GM12878 (cell line): ENCODE results near the gene CTNNBL1. TPM values are rescaled to one million over a fixed set of nuclear protein-coding genes. Genes with fewer than 3 reads are reported as not detected.

ENCODE experiments used
- CREB1 ChIP-seq: IDR thresholded peaks from 2 replicates; pipeline ENCODE4 v1.6.1; 2012; ENCODE audit warnings: low read depth, mild to moderate bottlenecking, inconsistent platforms
- EED ChIP-seq: sonication (generic); IDR thresholded peaks from 2 replicates; pipeline ENCODE4 v1.6.1; 2016; ENCODE audit warnings: antibody characterized with exemption, low read depth
- EP300 ChIP-seq, 2 experiments: fragments of 150-350 bp in 1 of 2; IDR thresholded peaks; 2 replicates each; pipeline ENCODE4 v1.6.1; 2011 to 2012; ENCODE audit warnings: low read depth in 2 of 2, low read length in 2 of 2, borderline replicate concordance in 1 of 2, improper control_type of control experiment in 1 of 2, inconsistent platforms in 1 of 2; ENCODE audit not compliant: control insufficient read depth in 1 of 2
- FOS ChIP-seq: IDR thresholded peaks from 3 replicates; pipeline ENCODE4 v1.6.1; 2011; ENCODE audit warnings: borderline replicate concordance; ENCODE audit not compliant: insufficient read length; ENCODE audit errors: extremely low read depth
- FOXM1 ChIP-seq: IDR thresholded peaks from 2 replicates; pipeline ENCODE4 v1.6.1; 2012; ENCODE audit warnings: low read depth, mild to moderate bottlenecking, inconsistent platforms, low read length, moderate library complexity
- HDGF ChIP-seq: fragments of 450-650 bp; IDR thresholded peaks from 2 replicates; pipeline ENCODE4 v1.6.1; 2016; ENCODE audit warnings: antibody characterized with exemption
- IRF4 ChIP-seq: IDR thresholded peaks from 2 replicates; pipeline ENCODE4 v1.6.1; 2011; ENCODE audit warnings: low read depth, low read length
- MTA2 ChIP-seq: fragments of 450-650 bp; IDR thresholded peaks from 2 replicates; pipeline ENCODE4 v1.6.1; 2016; ENCODE audit warnings: low read depth, mild to moderate bottlenecking, moderate library complexity
- MTA3 ChIP-seq: IDR thresholded peaks from 2 replicates; pipeline ENCODE4 v1.6.1; 2012; ENCODE audit warnings: low read length, inconsistent platforms, borderline replicate concordance
- MXI1 ChIP-seq: fragments of 150-350 bp; IDR thresholded peaks from 2 replicates; pipeline ENCODE4 v1.6.1; 2011; ENCODE audit warnings: low read depth, mild to moderate bottlenecking, inconsistent platforms, low read length, improper control_type of control experiment
- MYC ChIP-seq: IDR thresholded peaks from 2 replicates; pipeline ENCODE4 v1.6.1; 2011; ENCODE audit warnings: mild to moderate bottlenecking, low read length, moderate library complexity, inconsistent platforms; ENCODE audit not compliant: insufficient read depth, insufficient replicate concordance, insufficient read length, severe bottlenecking
- NR2C1 ChIP-seq: fragments of 450-650 bp; IDR thresholded peaks from 2 replicates; pipeline ENCODE4 v1.6.1; 2017; ENCODE audit warnings: antibody characterized with exemption, mild to moderate bottlenecking, moderate library complexity
- RBBP5 ChIP-seq: fragments of 200-600 bp; sonication (generic); conservative IDR thresholded peaks from 2 replicates; pipeline ENCODE4 v1.6.1; 2016
- RUNX3 ChIP-seq: IDR thresholded peaks from 2 replicates; pipeline ENCODE4 v1.6.1; 2012; ENCODE audit warnings: low read length, inconsistent platforms
- SMC3 ChIP-seq: IDR thresholded peaks from 2 replicates; pipeline ENCODE4 v1.6.1; 2011; ENCODE audit warnings: low read length, improper control_type of control experiment, borderline replicate concordance
- STAT3 ChIP-seq: IDR thresholded peaks from 2 replicates; pipeline ENCODE4 v1.6.1; 2011; ENCODE audit warnings: low read depth, low read length, improper control_type of control experiment
- TBL1XR1 ChIP-seq: IDR thresholded peaks from 2 replicates; pipeline ENCODE4 v1.6.1; 2012; ENCODE audit warnings: low read depth, low read length, improper control_type of control experiment
- ZNF622 ChIP-seq: fragments of 450-650 bp; IDR thresholded peaks from 2 replicates; pipeline ENCODE4 v1.6.1; 2017; ENCODE audit warnings: mild to moderate bottlenecking, inconsistent platforms
- polyA plus RNA-seq, 11 experiments: library from polyadenylated mRNA; depleted of rRNA in 4 of 11; unstranded in 6 of 11; stranded (reverse) in 5 of 11; fragments of >200 nt; fragmentation: Nextera tagmentation in 4 of 11; fragmentation: Illumina TruSeq in 1 of 11; extraction: Ambion mirVana in 4 of 11; extraction: Trizol in 1 of 11; gene quantifications; 1 replicate in 1 of 11; 2 replicates in 10 of 11; pipeline versions ENCODE4 v1.2.1 to v1.2.3, GENCODE V29; 2011 to 2016; ENCODE audit warnings: inconsistent platforms in 2 of 11, missing spikeins in 2 of 11, low read depth in 1 of 11
- total RNA-seq, 4 experiments: library from RNA; depleted of rRNA in 3 of 4; stranded (reverse); fragments of >200 nt in 3 of 4; fragmentation: Illumina TruSeq in 1 of 4; extraction: Trizol in 1 of 4; gene quantifications; 2 replicates each; pipeline versions ENCODE4 v1.2.1 to v1.2.3, GENCODE V29; 2013 to 2021
- TF ChIP-seq, protein P1 (sequence below): fragments of 450-650 bp; IDR thresholded peaks from 2 replicates; pipeline ENCODE4 v1.6.1; 2017; ENCODE audit warnings: mild to moderate bottlenecking, low read depth, inconsistent platforms; ENCODE audit not compliant: poor library complexity, severe bottlenecking
- TF ChIP-seq, protein P2 (sequence below): IDR thresholded peaks from 2 replicates; pipeline ENCODE4 v1.6.1; 2012; ENCODE audit warnings: improper control_type of control experiment, low read depth, low read length; ENCODE audit not compliant: insufficient replicate concordance
- TF ChIP-seq, protein P3 (sequence below): IDR thresholded peaks from 2 replicates; pipeline ENCODE4 v1.6.1; 2012; ENCODE audit warnings: mild to moderate bottlenecking, low read depth, low read length

CTNNBL1 gene
- total and polyA plus RNA-seq, 10 of the 15 experiments (the other 5 are each of a cell fraction or from before 2014, with no cell fraction given): 43.1 to 102 (median 67.8) TPM

DNA sequence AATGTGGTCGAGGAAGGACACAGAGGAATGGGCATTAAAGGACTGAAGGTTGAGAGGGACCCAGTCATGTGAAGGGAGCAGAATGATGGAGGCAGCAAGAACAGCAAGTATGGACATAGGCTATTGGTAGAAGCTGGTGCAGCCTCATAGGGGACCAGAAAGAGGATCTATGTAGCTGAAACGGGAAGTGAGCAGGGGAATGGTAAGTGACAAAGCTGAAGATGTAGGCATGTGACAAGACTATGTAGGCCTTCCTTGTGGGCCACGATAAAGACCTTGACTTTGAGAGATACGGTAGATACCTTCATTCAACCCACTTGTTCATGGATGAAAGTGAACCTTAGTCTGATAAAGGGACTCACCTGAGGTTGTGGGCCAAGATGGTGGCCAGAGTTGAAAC, 3.5 kb downstream of the CTNNBL1 start (continued):
- TF ChIP-seq, protein P1, sequence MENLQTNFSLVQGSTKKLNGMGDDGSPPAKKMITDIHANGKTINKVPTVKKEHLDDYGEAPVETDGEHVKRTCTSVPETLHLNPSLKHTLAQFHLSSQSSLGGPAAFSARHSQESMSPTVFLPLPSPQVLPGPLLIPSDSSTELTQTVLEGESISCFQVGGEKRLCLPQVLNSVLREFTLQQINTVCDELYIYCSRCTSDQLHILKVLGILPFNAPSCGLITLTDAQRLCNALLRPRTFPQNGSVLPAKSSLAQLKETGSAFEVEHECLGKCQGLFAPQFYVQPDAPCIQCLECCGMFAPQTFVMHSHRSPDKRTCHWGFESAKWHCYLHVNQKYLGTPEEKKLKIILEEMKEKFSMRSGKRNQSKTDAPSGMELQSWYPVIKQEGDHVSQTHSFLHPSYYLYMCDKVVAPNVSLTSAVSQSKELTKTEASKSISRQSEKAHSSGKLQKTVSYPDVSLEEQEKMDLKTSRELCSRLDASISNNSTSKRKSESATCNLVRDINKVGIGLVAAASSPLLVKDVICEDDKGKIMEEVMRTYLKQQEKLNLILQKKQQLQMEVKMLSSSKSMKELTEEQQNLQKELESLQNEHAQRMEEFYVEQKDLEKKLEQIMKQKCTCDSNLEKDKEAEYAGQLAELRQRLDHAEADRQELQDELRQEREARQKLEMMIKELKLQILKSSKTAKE: no peak
- no peak for TF ChIP-seq MXI1
- TF ChIP-seq TBL1XR1: no peak
- TF ChIP-seq MTA3: no peak
- TF ChIP-seq CREB1: no peak
- TF ChIP-seq FOXM1: no peak
- no peak for TF ChIP-seq STAT3
- TF ChIP-seq, protein P2, sequence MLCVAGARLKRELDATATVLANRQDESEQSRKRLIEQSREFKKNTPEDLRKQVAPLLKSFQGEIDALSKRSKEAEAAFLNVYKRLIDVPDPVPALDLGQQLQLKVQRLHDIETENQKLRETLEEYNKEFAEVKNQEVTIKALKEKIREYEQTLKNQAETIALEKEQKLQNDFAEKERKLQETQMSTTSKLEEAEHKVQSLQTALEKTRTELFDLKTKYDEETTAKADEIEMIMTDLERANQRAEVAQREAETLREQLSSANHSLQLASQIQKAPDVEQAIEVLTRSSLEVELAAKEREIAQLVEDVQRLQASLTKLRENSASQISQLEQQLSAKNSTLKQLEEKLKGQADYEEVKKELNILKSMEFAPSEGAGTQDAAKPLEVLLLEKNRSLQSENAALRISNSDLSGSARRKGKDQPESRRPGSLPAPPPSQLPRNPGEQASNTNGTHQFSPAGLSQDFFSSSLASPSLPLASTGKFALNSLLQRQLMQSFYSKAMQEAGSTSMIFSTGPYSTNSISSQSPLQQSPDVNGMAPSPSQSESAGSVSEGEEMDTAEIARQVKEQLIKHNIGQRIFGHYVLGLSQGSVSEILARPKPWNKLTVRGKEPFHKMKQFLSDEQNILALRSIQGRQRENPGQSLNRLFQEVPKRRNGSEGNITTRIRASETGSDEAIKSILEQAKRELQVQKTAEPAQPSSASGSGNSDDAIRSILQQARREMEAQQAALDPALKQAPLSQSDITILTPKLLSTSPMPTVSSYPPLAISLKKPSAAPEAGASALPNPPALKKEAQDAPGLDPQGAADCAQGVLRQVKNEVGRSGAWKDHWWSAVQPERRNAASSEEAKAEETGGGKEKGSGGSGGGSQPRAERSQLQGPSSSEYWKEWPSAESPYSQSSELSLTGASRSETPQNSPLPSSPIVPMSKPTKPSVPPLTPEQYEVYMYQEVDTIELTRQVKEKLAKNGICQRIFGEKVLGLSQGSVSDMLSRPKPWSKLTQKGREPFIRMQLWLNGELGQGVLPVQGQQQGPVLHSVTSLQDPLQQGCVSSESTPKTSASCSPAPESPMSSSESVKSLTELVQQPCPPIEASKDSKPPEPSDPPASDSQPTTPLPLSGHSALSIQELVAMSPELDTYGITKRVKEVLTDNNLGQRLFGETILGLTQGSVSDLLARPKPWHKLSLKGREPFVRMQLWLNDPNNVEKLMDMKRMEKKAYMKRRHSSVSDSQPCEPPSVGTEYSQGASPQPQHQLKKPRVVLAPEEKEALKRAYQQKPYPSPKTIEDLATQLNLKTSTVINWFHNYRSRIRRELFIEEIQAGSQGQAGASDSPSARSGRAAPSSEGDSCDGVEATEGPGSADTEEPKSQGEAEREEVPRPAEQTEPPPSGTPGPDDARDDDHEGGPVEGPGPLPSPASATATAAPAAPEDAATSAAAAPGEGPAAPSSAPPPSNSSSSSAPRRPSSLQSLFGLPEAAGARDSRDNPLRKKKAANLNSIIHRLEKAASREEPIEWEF: no peak
- no peak for TF ChIP-seq RUNX3
- no peak for TF ChIP-seq RBBP5
- TF ChIP-seq IRF4: peak; percentile 88
- TF ChIP-seq FOS: no peak
- no peak for TF ChIP-seq NR2C1
- no peak for TF ChIP-seq SMC3
- peak; percentile 74 for TF ChIP-seq HDGF
- TF ChIP-seq EP300 (IDR thresholded peaks at IDR 0.05; ENCODE audit: borderline replicate concordance in 1 of 2, control insufficient read depth in 1 of 2, low read depth in 2 of 2, low read length in 2 of 2): no peak; a peak in 1 of 4 replicates
- TF ChIP-seq MYC: no peak
- no peak for TF ChIP-seq EED
- TF ChIP-seq ZNF622: no peak
- TF ChIP-seq, protein P3, sequence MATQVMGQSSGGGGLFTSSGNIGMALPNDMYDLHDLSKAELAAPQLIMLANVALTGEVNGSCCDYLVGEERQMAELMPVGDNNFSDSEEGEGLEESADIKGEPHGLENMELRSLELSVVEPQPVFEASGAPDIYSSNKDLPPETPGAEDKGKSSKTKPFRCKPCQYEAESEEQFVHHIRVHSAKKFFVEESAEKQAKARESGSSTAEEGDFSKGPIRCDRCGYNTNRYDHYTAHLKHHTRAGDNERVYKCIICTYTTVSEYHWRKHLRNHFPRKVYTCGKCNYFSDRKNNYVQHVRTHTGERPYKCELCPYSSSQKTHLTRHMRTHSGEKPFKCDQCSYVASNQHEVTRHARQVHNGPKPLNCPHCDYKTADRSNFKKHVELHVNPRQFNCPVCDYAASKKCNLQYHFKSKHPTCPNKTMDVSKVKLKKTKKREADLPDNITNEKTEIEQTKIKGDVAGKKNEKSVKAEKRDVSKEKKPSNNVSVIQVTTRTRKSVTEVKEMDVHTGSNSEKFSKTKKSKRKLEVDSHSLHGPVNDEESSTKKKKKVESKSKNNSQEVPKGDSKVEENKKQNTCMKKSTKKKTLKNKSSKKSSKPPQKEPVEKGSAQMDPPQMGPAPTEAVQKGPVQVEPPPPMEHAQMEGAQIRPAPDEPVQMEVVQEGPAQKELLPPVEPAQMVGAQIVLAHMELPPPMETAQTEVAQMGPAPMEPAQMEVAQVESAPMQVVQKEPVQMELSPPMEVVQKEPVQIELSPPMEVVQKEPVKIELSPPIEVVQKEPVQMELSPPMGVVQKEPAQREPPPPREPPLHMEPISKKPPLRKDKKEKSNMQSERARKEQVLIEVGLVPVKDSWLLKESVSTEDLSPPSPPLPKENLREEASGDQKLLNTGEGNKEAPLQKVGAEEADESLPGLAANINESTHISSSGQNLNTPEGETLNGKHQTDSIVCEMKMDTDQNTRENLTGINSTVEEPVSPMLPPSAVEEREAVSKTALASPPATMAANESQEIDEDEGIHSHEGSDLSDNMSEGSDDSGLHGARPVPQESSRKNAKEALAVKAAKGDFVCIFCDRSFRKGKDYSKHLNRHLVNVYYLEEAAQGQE: no peak
- TF ChIP-seq MTA2: peak; percentile 34; the same call in 1 of the 2 replicates
